Smooth muscle cell of the coronary artery (primary cell): Measurements from ENCODE around the gene PRSS21. TPM values are rescaled to one million over a fixed set of nuclear protein-coding genes. Genes with fewer than 3 reads are reported as not detected.

ENCODE experiments used
- total RNA-seq: library from RNA; depleted of rRNA; stranded (reverse); fragments of >200 nt; gene quantifications from 2 replicates; pipeline ENCODE4 v1.2.3, GENCODE V29; 2014; ENCODE audit warnings: low replicate concordance

PRSS21 gene, protein sequence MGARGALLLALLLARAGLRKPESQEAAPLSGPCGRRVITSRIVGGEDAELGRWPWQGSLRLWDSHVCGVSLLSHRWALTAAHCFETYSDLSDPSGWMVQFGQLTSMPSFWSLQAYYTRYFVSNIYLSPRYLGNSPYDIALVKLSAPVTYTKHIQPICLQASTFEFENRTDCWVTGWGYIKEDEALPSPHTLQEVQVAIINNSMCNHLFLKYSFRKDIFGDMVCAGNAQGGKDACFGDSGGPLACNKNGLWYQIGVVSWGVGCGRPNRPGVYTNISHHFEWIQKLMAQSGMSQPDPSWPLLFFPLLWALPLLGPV
- 0.15 and 0.23 TPM in 2 replicates for total RNA-seq

DNA sequence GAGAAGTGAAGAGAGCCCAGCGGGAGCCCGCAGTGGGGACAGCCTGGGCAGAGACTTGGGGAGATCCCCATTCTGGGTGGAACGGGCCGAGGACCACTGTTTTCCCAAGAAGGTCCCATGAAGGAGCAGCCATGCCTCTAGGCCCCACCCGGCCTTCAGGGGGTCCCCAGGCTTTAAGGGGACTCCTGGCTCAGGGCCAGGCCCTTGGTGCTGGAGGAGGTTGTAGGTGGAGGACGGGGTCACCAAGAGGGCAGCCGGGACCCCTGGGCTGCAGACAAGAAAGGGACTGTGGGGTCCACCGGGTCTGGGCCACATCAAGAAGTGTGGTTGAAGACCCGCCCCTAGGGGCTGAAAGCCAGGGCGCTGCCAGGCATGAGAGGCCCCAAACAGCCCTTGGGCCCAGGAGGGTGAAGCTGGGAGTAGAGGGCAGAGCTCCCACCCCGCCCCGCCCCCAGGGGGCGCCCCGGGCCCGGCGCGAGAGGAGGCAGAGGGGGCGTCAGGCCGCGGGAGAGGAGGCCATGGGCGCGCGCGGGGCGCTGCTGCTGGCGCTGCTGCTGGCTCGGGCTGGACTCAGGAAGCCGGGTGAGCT lies at the start of gene PRSS21:
PRSS21 (plus strand) TSS at position 487 of the 589 bp plus-strand sequence; CDS start at position 519, 32 bp downstream.

DNA sequence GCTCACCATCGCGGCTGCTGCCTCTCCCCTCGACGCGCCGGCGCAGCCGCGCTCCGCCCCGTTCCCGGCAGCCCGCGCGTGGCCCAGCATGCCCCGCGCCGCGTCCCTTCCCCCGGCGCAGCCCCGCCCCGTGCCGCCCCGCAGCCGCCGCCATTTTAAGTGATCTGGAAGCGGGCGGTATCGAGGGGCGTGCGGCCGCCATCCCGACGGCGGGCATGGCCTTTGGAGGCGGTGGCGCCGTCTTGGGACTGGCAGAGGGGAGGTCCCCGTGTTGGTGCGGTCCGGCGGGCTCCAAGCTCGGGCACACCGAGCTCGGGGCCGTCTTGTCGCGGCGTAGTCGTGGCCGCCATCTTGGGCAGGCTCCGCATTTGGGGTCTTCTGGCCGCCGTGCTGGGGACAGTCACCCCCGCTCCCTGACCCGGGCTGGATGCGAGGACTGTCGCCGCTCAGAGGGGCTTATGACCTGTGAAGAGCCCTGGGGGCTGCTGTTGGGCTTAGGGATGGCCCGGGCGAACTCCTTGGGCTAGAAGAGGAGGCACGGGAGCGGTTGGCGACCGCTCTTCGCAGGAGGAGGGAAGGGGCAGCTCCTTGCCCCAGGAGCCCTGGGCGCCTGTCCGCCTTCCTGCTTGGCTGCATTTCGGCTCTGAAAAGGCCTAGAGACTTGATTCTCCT lies 39.7 kb upstream of the PRSS21 start, which contains the start of gene ELOB:
ELOB (minus strand) TSS at position 50 of the 672 bp plus-strand sequence; CDS start at position 9, 41 bp downstream.

DNA sequence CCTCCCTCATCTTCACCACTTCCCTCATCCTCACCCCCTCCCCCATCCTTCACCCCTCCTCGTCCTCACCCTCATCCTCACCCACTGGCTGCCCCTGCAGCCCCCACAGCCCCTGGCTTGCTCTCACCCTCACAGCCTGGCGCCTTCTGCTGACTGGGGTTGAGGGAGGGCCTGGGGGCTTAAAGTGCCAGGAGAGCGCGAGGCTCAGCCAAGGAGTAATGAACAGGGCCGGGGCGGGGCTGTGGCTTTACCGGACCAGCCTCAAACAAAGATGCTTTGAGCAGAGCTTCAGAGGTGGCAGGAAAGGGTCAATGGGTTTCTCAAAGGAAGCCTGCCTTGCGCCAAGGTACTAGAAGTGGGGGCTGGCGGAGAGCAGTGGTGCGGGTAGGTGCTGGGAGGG lies 29.6 kb upstream of the PRSS21 start, which contains the start of gene PRSS33:
PRSS33 (minus strand) TSS at position 155 of the 400 bp plus-strand sequence. CDS start 1,013 bp downstream, outside the sequence.

DNA sequence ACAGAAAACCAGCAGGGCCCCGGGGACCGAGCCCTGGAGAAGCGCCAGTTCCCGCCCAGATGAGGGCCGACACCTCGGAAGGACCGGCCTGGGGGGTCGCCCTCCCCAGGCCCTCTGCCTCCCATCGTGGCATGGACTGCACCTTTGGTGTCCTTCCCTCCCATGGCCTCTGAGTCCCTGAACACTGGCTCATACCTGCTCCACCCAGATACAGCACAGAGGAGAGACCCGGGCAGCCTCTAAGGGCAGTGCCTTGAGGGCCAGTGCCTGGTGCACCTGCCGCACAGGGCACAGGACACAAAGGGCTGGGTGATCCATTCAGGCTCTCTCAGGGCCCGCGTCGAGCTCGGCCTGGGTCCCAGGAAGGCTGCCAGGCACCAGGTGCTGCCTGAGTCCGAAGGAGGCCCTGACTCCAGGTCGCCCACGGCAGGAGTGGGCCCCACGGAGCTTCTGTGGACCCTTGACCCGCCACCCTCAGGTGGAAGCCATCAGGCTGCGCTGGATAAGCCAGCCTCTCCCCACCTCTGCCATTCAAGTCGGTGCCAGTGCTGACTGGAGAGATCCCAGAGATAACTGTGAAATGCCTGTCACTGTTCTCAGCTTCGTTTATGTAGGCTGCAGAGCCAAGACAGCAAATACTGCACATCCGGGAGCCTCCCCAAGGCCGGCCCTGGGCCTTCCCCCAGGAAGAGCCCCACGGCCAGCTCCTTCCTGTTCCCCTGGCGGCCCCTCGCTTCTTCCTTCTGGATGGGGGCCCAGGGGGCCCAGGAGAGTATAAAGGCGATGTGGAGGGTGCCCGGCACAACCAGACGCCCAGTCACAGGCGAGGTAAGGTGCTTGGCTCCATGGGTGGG lies 12.7 kb downstream of the PRSS21 start, which contains the start of gene ZG16B:
ZG16B (plus strand) TSS at position 803 of the 854 bp plus-strand sequence. CDS start 139 bp downstream, outside the sequence.

DNA sequence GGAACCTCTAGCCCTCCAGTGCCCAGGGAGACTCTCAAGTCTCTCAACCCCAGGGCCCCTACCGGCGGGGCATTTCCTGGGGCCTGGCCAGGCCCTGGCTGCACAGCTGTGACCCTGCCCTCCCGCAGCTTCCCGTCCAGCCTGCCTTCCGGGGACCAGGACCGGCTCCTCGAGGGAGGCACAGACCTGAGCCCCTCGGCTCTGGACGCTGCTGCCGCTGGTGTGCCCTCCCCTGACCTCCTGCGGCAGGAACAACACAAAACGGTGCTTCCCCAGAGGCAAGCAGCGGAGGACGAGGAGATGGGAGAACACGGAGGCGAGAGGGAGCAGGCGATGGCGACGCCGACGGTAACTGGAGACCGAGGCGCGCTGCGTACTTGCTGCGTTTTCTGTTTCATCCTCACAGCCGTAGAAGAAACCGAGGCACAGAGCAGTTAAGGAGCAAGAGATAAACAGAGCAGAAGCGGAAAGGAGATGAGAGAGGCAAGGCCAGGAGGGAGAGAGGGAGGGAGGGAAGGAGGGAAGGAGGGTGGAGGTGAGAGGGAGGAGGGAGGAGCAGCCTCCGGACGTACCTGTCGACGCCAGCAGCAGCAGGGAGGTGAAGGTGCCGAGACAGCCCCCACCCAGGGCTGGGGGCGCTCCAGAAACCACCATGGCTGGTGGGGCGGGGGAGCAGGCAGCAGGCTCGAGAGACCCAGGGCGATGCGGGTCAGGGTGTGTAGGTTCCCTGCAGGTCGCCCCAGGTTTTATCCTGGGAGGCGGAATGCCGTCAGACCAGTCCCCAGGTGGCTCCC lies 40.6 kb downstream of the PRSS21 start, which contains the start of gene PRSS22:
PRSS22 (minus strand) TSS at position 720 of the 794 bp plus-strand sequence; CDS start at position 654, 66 bp downstream.

Other genes starting within 250 kb of the PRSS21 start
- 11.8 and 24.8 TPM in 2 replicates for gene KCTD5, start 134.7 kb upstream of the PRSS21 start, total RNA-seq
- gene PRSS27, start 97.0 kb upstream of the PRSS21 start, total RNA-seq, result 0.23 and 0.70 TPM in 2 replicates
- gene SRRM2, start 64.6 kb upstream of the PRSS21 start, total RNA-seq, result 31.5 and 42.6 TPM in 2 replicates
- 605 and 1,061 TPM in 2 replicates for gene ELOB, start 40.0 kb upstream of the PRSS21 start, total RNA-seq
- gene PRSS33, start 29.7 kb upstream of the PRSS21 start, total RNA-seq, result not detected in 2 replicates
- gene PRSS41, start 18.8 kb upstream of the PRSS21 start, total RNA-seq, result not detected in 2 replicates
- gene ZG16B, start 13.1 kb downstream of the PRSS21 start, total RNA-seq, result 2.1 TPM in 1 of 2 replicates, not detected in the other
- gene PRSS22, start 40.9 kb downstream of the PRSS21 start, total RNA-seq, result not detected in 2 replicates
- gene FLYWCH2, start 66.0 kb downstream of the PRSS21 start, total RNA-seq, result 30.9 and 59.8 TPM in 2 replicates
- gene FLYWCH1, start 94.7 kb downstream of the PRSS21 start, total RNA-seq, result 31.4 and 39.7 TPM in 2 replicates
- gene KREMEN2, start 147.0 kb downstream of the PRSS21 start, total RNA-seq, result not detected in 2 replicates
- 1.6 and 3.8 TPM in 2 replicates for gene PAQR4, start 152.1 kb downstream of the PRSS21 start, total RNA-seq
- gene PKMYT1, start 163.2 kb downstream of the PRSS21 start, total RNA-seq, result 1.3 TPM in 1 of 2 replicates, not detected in the other
- gene CLDN9, start 195.7 kb downstream of the PRSS21 start, total RNA-seq, result not detected in 2 replicates
- gene CLDN6, start 200.9 kb downstream of the PRSS21 start, total RNA-seq, result not detected in 2 replicates
- 42.1 and 365 TPM in 2 replicates for gene TNFRSF12A, start 203.1 kb downstream of the PRSS21 start, total RNA-seq
- 6.6 and 18.3 TPM in 2 replicates for gene HCFC1R1, start 206.7 kb downstream of the PRSS21 start, total RNA-seq
- 17.2 and 26.2 TPM in 2 replicates for gene THOC6, start 206.8 kb downstream of the PRSS21 start, total RNA-seq
- gene BICDL2, start 219.7 kb downstream of the PRSS21 start, total RNA-seq, result under 0.01 and 0.08 TPM in 2 replicates
- under 0.01 TPM in 1 of 2 replicates, not detected in the other for gene MMP25, start 229.3 kb downstream of the PRSS21 start, total RNA-seq
- 7.4 and 41.0 TPM in 2 replicates for gene IL32, start 248.4 kb downstream of the PRSS21 start, total RNA-seq